GM12892 (cell line): ENCODE measurements around the gene RREB1.

Experiments used
- DNase-seq: peaks from one replicate; pipeline ENCODE4 v3.0.0; 2011; ENCODE audit not compliant: insufficient read length
- FAIRE-seq: peaks from 2 replicates; lab custom pipeline; 2011; peaks lifted over from hg19 to GRCh38; lab: Jason Lieb, UNC
- POLR2A ChIP-seq: IDR thresholded peaks from 2 replicates; pipeline ENCODE4 v1.6.1; 2011; ENCODE audit warnings: low read depth, low read length, control low read depth
- POLR2AphosphoS5 ChIP-seq: IDR thresholded peaks from 2 replicates; pipeline ENCODE4 v1.6.1; 2011; ENCODE audit warnings: low read depth, low read length, control low read depth
- TAF1 ChIP-seq: IDR thresholded peaks from 2 replicates; pipeline ENCODE4 v1.6.1; 2011; ENCODE audit warnings: low read depth, mild to moderate bottlenecking, control low read depth, low read length, borderline replicate concordance

The RREB1 gene

DNA sequence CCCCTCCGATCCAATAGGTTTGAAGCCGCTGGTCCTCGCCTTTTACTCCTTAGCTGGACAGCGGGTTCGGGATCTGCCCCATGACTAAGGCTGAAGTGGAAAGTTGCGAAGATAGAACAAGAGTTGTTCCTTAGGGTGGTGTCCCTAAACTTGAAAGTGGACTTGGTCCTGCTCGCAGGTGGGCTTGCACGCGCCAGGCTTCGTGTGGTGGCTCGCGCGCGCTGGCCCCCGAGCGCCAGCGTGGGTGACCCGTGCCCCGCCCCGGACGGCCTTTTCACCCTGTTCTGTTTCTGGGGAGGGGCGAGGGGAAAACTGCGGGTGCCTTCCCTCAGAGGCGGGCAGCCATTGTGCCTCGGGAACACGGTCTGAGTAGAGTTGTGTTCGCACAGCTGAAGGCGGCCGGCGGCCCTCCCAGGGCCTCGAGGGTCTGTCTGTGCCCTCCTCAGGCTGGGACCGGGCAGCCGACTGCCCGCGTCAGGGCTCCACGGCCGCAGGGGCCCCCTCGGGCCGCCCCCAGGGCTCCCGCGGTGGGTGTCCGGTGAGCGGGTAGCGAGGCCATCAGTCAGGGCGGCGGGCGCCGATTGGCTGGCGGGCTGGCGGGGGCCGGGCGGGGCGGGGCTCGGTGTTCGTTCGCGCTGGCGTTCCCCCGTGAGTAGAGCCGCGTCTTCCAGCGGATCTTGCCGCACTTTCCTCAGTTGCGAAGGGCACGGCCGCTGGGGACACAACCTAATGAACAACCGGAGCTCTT lies 33.0 kb downstream of the RREB1 start:
- TF ChIP-seq POLR2A: peak; percentile 68; the same call in 1 of the 2 replicates
- TF ChIP-seq TAF1: no peak
- TF ChIP-seq POLR2AphosphoS5: peak; percentile 65
- FAIRE-seq: no peak
- peak; percentile 86 for DNase-seq

DNA sequence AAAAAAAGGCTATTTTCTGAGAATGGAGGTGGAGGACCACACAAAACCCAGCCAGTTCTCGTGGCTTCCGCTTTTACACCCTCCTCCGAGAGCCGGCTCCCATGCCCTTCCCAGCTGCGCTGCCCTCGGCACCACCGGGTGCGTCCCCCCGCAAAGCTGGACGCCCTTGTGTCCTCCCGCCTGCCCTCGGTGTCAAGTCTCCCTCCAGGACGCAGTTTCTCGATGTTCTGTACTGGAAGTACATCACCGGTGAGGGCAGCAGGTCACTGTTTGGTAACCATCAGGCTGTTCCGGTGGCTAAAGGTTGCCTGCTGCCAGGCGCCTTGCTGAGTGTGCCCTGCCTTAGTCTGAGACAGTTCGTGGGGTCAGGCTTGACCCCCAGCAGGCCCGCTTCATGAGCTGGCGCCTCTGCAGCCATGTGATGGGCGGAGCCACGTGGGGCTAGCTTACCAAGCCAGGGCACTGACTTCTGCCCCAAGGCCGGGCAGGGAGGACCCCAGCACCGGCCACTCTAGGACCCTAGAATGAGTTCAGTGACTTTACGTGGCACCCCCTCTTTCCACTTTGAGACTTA lies 34.6 kb downstream of the RREB1 start:
- no peak for FAIRE-seq
- DNase-seq: no peak
- no peak for TF ChIP-seq TAF1
- TF ChIP-seq POLR2AphosphoS5: no peak
- TF ChIP-seq POLR2A: no peak

DNA sequence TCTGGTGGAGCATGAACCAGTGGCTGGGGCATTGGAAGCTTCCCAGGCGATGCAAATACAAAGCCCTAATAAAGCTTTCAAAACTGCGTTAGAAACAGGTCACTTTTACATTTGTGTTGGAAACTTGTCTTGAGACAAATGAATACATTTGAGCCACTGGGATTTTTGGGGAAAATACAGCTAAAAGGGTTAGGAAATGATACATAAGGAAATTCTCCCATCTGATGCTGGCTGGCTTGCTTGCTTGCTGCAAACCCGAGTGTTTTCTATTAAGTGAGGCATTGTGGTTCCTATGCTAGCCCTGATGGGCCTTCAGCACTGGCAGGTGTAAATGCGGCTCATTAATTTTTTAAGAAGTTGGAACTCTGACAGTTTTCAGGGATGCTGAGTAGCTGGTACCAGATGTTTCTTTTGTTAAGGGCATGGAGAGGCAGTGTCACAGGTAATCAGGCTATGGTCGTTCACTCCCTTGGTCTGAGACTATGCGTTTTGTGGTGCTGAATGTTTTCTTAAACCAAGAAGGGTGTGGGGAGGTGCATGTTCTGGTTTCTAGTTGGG lies 35.2 kb downstream of the RREB1 start:
- no peak for TF ChIP-seq POLR2AphosphoS5
- no peak for TF ChIP-seq TAF1
- FAIRE-seq (no peak), DNase-seq (no peak)

- DNase-seq (no peak), FAIRE-seq (no peak)
- TF ChIP-seq POLR2A: no peak
- no peak for TF ChIP-seq POLR2AphosphoS5
- TF ChIP-seq TAF1: no peak
These were observed 35.8 kb downstream of the RREB1 start for GRCh38 chr6:7143476-7143974.

DNA sequence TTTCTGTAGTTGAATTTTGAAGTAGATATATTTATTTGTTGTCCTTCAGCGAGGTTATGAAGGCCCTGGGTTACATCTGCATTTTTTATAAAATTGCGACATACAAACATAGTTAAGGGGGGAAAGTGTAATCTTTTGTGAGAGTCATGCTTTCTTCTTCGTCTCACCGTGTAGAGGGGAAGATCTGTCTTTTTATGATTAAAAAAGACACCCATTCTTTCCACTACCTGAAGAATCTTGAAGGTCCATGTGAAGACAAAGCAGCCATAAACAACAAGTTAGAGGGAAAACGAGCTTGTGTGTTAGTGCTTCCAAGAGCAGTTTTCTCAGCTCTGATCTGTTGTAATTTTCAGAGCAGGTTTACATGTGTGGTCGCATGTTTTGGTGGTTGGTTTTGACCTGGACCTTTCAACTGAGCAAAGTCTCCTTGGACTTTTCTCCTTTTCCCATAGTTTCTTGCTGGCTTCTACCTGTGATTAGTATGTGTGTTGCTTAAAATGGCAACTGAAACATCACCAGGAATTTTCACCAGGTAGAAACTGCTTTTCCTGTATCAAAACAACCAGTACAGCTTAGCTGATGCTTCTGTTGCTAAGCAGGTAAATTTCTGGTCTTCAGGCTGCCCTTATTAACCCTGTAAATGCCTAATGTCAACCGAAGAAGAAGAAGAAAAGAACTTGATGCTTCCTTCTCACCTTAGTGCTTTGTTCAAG lies 37.3 kb downstream of the RREB1 start:
- DNase-seq: no peak
- no peak for TF ChIP-seq TAF1
- no peak for TF ChIP-seq POLR2A
- no peak for TF ChIP-seq POLR2AphosphoS5
- no peak for FAIRE-seq

GRCh38 chr6:7145585-7145884 lies 37.8 kb downstream of the RREB1 start:
- no peak for FAIRE-seq
- no peak for DNase-seq
- TF ChIP-seq POLR2A: no peak
- TF ChIP-seq POLR2AphosphoS5: no peak
- no peak for TF ChIP-seq TAF1

- no peak for TF ChIP-seq TAF1
- peak; percentile 59; the same call in 1 of the 2 replicates for TF ChIP-seq POLR2A
- TF ChIP-seq POLR2AphosphoS5: peak; percentile 65
- DNase-seq (no peak), FAIRE-seq (no peak)
These were observed 38.4 kb downstream of the RREB1 start for GRCh38 chr6:7145885-7146828.

DNA sequence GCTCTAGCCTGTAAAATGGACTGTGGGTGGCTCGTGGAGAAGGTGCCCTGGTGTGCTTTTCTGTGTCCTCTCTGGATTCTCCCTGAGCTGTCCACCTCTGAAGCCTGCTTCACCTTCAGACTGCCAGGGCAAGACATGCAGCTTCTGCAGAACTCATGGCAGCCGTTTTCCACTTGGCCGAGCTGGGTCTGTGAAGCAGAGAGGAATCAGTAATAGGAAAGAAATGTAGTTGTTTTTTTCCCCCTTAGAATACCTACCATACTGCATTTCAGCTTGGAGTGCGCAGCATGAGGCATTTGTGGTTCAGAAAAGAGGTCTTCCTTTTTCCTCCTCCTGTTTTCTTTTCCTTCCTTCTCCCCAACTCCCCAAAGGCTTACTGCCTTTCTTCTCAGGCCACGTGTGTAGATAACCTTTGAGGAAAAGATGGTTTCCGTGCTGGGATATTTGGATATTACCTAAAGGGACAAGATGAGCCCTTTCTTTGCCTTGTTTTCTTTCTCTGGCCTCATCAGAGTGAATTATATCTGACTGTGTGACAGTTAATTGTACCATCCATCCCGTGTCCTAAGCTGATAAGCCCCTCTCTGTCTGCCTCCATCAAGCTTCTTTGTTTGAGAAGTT lies 39.4 kb downstream of the RREB1 start:
- DNase-seq (no peak), FAIRE-seq (peak; percentile 27)
- TF ChIP-seq TAF1 (no peak), POLR2A (no peak), POLR2AphosphoS5 (no peak)

GRCh38 chr6:7148100-7148822 lies 40.5 kb downstream of the RREB1 start:
- TF ChIP-seq POLR2A (no peak), POLR2AphosphoS5 (no peak), TAF1 (no peak)
- FAIRE-seq: no peak
- DNase-seq: no peak

DNA sequence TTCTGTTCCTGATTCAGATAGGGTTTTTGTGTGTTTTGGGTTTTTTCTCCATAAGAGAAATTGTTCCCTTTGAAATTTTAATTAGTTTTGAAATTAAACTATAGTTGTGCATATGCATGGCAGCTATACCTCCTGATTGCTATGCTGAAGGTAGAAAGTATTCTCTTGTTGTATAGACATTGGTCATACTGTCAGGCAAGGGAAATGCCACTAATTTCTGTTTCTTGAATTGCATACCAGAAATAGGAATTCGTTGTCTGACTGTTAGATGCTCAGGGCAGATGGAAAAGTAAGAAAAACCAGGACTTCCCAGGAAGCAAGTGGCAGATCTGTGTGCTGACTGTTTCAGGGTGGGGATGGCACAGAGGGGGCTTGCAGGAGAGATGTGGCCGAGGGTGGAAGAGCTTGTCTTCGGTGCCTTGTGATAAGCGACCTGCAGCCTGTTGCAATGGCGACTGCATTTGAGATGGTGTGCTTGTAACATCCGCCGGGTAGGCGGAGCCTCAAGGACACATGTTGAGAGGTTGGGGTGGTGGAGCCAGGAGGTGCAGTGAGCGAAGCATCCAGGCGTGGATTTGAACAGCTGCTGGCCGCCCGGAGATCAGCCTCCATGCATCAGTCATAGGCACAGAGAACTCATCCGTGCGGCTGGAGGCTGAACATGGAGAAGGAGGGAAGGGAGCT lies 42.8 kb downstream of the RREB1 start:
- no peak for TF ChIP-seq POLR2A
- DNase-seq: no peak
- FAIRE-seq: no peak
